HuH-7.5 (cell line): ENCODE data around the gene HSBP1L1.
A peak's percentile ranks its signal among the peaks of the same experiment; 100 is the strongest.

Source experiments
- DNase-seq: peaks from one replicate; pipeline ENCODE4 v3.0.0; 2011; ENCODE audit warnings: low spot score

Gene HSBP1L1

DNA sequence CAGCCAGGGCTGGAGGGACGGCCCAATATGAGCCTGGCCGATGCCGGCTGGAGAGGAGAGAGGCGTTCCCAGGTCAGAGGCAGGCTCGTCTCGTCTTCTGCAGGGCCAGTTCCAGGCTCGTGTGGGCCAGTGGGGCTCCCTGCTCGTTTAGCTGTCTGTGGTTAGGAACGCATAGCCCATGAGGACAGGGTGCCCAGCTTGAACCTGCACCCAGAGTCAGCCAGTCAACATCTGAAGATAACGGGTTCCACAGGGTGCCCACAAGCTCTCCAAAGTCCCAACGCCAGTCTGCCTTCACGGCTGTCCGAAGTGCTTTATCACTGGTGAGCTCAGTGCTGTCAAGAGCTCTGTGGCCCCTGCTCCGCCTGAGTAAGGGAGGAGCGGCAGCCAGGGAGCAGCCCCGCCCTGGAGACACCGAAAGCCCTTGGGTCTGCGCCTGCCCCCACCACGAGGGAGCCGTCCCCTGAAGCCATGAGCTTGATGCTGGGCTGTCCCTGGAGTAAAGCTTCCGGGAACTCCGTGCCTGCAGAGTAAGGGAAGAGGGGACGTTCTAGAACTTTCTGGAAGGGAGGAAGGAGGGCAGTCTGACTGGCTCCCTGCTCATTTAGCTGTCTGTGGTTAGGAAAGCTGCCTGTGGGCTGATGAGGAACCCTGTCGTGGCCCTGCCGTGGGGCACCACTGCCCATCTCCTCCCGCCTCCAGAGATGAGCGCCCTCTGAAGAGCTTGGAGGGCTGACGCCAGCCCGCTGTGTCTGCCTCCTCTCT is 2.7 kb upstream of the HSBP1L1 start:
- no peak for DNase-seq

- DNase-seq = no peak
Measured at GRCh38 chr18:79962311-79962710, 2.1 kb upstream of the HSBP1L1 start.

GRCh38 chr18:79962835-79963657 is 1.4 kb upstream of the HSBP1L1 start:
- DNase-seq = no peak

GRCh38 chr18:79963658-79964329 is 649 bp upstream of the HSBP1L1 start:
- no peak for DNase-seq

- DNase-seq = peak; percentile 48
Measured at GRCh38 chr18:79965119-79965902, 868 bp downstream of the HSBP1L1 start.

DNA sequence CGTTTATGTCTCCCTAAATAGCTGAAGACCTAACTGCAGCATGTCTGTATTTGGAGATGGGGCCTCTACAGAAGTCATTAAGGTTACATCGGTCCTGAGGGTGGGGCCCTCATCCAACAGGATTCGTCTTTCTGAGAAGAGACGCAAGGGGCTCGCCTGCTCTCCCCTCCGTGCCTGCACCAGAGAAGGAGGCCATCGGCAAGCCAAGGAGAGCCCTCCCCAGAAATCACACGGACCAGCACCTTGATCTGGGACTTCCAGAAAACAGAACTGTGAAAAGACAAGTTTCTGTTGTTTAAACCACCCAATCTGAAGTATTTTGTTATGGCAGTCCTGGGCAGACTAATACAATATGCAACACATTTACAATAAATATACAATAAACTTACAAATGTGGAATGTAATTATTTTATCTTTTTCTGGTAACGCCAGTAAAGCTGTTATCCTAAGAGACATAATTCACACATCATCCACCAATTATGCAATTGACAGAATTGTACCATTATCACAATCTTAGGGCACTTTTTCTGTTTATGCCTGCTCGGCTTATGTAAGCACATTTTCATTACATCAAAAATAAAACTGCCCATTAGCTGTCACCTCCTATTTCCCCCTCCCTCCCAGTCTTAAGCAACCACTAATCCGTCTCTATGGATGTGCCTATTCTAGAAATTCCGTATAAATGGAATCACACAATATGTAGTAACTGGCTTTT is 6.1 kb downstream of the HSBP1L1 start:
- no peak for DNase-seq

- no peak for DNase-seq
Measured at GRCh38 chr18:79971211-79971952, 6.9 kb downstream of the HSBP1L1 start.

DNA sequence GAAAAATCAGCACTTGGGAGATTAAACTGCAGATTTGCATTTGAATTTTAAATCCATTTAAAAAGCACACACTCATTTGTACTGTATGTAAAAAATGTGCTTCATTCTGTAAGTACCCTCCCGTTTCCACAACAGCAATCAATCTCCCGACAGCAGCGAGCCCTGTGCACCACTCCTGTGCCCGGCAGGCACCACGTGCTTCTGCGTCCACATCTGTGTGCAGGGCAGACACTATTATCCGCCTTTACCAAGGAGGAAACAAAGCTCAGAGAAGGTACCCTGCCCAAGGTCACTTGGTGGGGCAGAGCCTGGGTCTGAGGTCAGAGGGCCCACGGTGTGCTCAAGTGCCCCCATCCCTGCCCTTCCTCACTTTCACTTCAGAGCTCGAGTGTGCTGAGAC is 7.5 kb downstream of the HSBP1L1 start:
- DNase-seq = no peak

DNA sequence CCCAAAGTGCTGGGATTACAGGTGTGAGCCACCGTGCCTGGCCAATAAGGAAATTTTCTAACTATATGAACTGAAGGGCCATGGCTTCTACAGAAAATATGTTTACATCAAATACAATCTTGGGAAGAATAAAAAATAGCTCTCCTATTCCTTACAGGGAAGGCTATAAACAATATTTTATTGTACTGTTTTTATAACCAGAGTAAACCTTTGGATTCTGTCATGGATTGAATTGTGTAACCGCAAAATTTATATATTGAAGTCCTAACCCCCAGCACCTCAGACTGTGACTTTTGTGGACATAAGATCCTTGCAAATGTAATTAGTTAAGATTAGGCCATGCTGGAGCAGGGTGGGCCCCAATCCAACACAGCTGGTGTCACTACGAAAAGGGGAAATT is 8.3 kb downstream of the HSBP1L1 start:
- DNase-seq = no peak

GRCh38 chr18:79973517-79973916 is 9.1 kb downstream of the HSBP1L1 start:
- no peak for DNase-seq

- DNase-seq = no peak
Measured at GRCh38 chr18:79974025-79974654, 9.7 kb downstream of the HSBP1L1 start.

DNA sequence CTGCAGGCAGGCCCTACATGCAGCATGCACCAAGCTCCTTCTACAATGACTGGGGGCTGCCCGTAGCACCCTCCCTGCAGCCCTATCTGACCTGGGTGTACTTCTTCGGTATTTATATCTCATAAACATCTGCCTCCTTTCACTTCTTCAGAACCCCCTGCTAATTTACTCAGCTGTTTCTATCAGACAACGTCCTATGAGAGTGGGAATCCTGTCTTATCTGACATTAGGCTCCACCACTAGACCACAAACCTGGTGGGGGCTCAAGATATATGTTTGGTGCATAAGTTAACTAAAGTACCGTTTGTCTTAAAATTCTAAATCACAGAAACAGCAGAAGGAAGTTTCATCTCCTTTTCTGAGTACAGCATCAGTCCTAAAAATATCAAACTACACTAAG is 10.6 kb downstream of the HSBP1L1 start:
- DNase-seq = no peak

GRCh38 chr18:79975985-79976680 is 11.7 kb downstream of the HSBP1L1 start:
- no peak for DNase-seq

- DNase-seq = no peak
Measured at GRCh38 chr18:79979843-79980242, 15.4 kb downstream of the HSBP1L1 start.

GRCh38 chr18:79980585-79980984 is 16.1 kb downstream of the HSBP1L1 start:
- DNase-seq = no peak

DNA sequence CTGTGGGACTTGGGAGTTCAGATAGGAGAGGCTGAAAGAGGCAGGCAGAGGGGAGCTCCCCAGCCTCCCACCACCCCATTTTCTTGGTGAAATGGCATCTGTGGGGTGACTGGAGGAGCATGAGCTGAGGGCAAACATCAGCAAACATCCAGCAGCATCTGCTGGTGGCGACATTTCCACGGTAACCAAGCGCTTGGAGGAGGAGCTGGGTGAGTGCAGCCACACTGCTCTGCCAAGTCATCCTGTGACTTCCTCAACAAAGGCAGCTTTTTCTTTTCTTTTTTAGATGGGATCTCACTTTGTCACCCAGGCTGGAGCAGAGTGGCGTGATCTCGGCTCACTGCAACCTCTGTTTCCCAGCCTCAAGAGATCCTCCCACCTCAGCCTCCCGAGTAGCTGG is 18.3 kb downstream of the HSBP1L1 start:
- DNase-seq = no peak

GRCh38 chr18:79983253-79983652 is 18.8 kb downstream of the HSBP1L1 start:
- no peak for DNase-seq

DNA sequence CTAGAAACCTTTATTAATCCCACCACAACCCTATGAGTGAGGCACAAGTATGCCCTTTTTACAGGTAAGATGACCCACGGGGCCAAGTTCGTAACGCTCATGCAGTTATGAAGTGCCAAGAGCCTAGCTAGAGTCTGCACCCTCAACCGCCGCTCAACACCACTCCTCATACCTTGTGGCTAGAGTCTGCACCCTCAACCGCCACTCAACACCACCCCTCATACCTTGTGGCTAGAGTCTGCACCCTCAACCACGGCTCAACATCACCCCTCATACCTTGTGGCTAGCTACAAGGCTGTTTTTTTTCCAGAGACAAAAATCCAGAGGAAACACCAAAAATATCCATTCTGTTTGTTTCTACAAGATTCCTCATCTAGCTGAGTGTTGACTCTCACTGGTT is 19.4 kb downstream of the HSBP1L1 start:
- no peak for DNase-seq

- no peak for DNase-seq
Measured at GRCh38 chr18:79985172-79985571, 20.7 kb downstream of the HSBP1L1 start.

GRCh38 chr18:79986726-79987125 is 22.3 kb downstream of the HSBP1L1 start:
- DNase-seq = no peak
